Skin of body (tissue), 2 donors: ENCODE data around the gene FBF1. TPM values are rescaled to one million over a fixed set of nuclear protein-coding genes. Genes with fewer than 3 reads are reported as not detected.
"Not testable (repeated sequence)": the region's sequence is repeated elsewhere in the genome, so short reads cannot be mapped to it uniquely, and the experiment has no call there.

ENCODE experiments used
- DNase-seq: peaks from one replicate; lab custom pipeline; 2025; lab: John Stamatoyannopoulos, UW
- total RNA-seq: library from RNA; depleted of rRNA; stranded (reverse); fragments of >200 nt; gene quantifications from one replicate; pipeline ENCODE4 v1.2.3, GENCODE V29; 2014

The FBF1 gene
- total RNA-seq, 1 donor from 2014 or later = 11.5 TPM

GRCh38 chr17:75875182-75875939, 65.5 kb downstream of the FBF1 start:
- DNase-seq = no peak

GRCh38 chr17:75874323-75875181, 66.3 kb downstream of the FBF1 start:
- DNase-seq = no peak

- no peak for DNase-seq
Measured at GRCh38 chr17:75873587-75874322, 67.1 kb downstream of the FBF1 start.

GRCh38 chr17:75872434-75873351, 68.1 kb downstream of the FBF1 start:
- peak; percentile 61 for DNase-seq

- DNase-seq = not testable (repeated sequence)
Measured at GRCh38 chr17:75870228-75870627, 70.6 kb downstream of the FBF1 start.

- peak; percentile 22 for DNase-seq
Measured at GRCh38 chr17:75869282-75870141, 71.3 kb downstream of the FBF1 start.

DNA sequence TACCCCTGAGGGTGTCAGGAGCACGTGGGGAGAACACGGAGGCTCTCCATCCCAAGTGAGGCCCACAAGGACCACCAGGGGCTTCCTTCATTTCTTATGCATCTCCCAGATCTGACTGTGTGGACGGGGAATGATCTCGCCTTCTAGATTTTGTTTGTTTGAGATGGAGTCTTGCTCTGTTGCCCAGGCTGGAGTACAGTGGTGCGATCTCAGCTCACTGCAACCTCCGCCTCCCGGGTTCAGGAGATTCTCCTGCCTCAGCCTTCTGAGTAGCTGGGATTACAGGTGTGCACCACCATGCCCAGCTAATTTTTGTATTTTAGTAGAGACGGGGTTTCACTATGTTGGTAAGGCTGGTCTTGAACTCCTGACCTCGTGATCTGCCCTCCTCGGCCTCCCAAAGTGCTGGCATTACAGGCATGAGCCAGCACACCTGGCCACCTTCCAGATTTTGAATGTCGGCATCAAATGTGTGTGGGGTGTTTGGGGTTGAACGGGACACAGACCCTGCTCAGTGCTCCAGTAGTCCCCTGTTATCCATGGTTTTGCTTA, 72.0 kb downstream of the FBF1 start:
- DNase-seq = not testable (repeated sequence)

- not testable (repeated sequence) for DNase-seq
Measured at GRCh38 chr17:75865404-75866188, 75.2 kb downstream of the FBF1 start.

- not testable (repeated sequence) for DNase-seq
Measured at GRCh38 chr17:75864887-75865286, 76.0 kb downstream of the FBF1 start.

GRCh38 chr17:75864448-75864871, 76.4 kb downstream of the FBF1 start:
- peak; percentile 66 for DNase-seq

GRCh38 chr17:75861927-75862317, 78.9 kb downstream of the FBF1 start:
- DNase-seq = no peak

Other genes starting within 250 kb of the FBF1 start
- 31.4 TPM for gene ITGB4, start 219.6 kb downstream of the FBF1 start, total RNA-seq
- gene GALK1, start 175.8 kb downstream of the FBF1 start, total RNA-seq = 19.1 TPM
- 39.2 TPM for gene UNK, start 156.2 kb downstream of the FBF1 start, total RNA-seq
- 8.5 TPM for gene UNC13D, start 96.6 kb downstream of the FBF1 start, total RNA-seq
- 33.9 TPM for gene WBP2, start 85.7 kb downstream of the FBF1 start, total RNA-seq
- gene TRIM47, start 62.5 kb downstream of the FBF1 start, total RNA-seq = 21.5 TPM
- 9.2 TPM for gene TRIM65, start 44.1 kb downstream of the FBF1 start, total RNA-seq
- gene MRPL38, start 36.2 kb downstream of the FBF1 start, total RNA-seq = 20.8 TPM
- gene ACOX1, start 38.1 kb upstream of the FBF1 start, total RNA-seq = 57.9 TPM
- 16.0 TPM for gene TEN1, start 38.2 kb upstream of the FBF1 start, total RNA-seq
- 7.6 TPM for gene CDK3, start 59.8 kb upstream of the FBF1 start, total RNA-seq
- 43.7 TPM for gene EVPL, start 86.3 kb upstream of the FBF1 start, total RNA-seq
- 48.8 TPM for gene SRP68, start 131.5 kb upstream of the FBF1 start, total RNA-seq
- gene GALR2, start 133.7 kb upstream of the FBF1 start, total RNA-seq = not detected
- not detected for gene ZACN, start 138.1 kb upstream of the FBF1 start, total RNA-seq
- 65.8 TPM for gene EXOC7, start 162.7 kb upstream of the FBF1 start, total RNA-seq
- 0.30 TPM for gene FOXJ1, start 200.2 kb upstream of the FBF1 start, total RNA-seq